Measurements from ENCODE around the gene CDKL5.

Gene CDKL5

GRCh38 chrX:18682979-18683387, 257.6 kb downstream of the CDKL5 start:
- TF ChIP-seq, protein P1, sequence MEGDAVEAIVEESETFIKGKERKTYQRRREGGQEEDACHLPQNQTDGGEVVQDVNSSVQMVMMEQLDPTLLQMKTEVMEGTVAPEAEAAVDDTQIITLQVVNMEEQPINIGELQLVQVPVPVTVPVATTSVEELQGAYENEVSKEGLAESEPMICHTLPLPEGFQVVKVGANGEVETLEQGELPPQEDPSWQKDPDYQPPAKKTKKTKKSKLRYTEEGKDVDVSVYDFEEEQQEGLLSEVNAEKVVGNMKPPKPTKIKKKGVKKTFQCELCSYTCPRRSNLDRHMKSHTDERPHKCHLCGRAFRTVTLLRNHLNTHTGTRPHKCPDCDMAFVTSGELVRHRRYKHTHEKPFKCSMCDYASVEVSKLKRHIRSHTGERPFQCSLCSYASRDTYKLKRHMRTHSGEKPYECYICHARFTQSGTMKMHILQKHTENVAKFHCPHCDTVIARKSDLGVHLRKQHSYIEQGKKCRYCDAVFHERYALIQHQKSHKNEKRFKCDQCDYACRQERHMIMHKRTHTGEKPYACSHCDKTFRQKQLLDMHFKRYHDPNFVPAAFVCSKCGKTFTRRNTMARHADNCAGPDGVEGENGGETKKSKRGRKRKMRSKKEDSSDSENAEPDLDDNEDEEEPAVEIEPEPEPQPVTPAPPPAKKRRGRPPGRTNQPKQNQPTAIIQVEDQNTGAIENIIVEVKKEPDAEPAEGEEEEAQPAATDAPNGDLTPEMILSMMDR (IDR thresholded peaks at IDR 0.05; ENCODE audit: low read depth, low read length, missing control alignments) = no peak
- Histone ChIP-seq H3K4me3 (ENCODE audit: low read depth, low read length) (no peak overlapping the region), H3K27ac (no peak overlapping the region), H3K36me3 (replicated peaks) (no peaks in the 10 kb centered on the region), H3K27me3 (replicated peaks) (no peaks in the 10 kb centered on the region)
- in situ Hi-C loops (cut with HindIII; ENCODE audit: low pct_ligation_motif_present, low sequenced_read_pairs) = no loop called here
- no peak for DNase-seq

DNA sequence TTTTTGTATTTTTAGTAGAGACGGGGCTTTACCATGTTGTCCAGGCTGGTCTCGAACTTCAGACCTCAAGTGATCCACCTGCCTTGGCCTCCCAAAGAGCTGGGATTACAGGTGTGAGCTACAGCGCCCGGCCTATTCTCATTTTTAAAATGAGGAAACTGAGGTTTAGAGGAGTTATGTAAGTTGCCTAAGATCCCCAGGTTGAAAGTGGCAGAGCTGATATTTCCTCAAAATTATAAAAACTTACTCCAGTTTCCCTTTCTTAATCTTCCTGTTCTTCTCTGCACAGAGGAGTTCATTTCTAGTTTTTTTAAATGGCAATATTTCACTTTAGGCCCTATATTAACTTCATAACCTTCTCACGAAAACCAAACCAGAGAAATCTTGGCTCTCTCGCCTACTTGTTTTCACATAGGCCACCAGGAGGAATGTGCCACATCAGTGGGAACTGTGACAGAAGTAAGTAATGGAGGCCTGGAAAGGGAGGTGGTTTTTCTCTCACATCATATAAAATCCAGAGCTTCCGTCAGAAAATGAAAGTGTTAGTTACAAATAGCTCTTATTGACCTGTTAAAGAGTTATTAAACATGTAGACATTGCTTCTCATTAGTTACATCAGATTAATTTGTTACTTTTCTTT, 262.6 kb downstream of the CDKL5 start:
- TF ChIP-seq, protein P1 (IDR thresholded peaks at IDR 0.05; ENCODE audit: low read depth, low read length, missing control alignments) = no peak
- in situ Hi-C loops (cut with HindIII; ENCODE audit: low pct_ligation_motif_present, low sequenced_read_pairs) = no loop called here
- H3K36me3 ChIP-seq (replicated peaks) = no peaks in the 10 kb centered on the region
- no peak overlapping the region for H3K4me3 ChIP-seq (ENCODE audit: low read depth, low read length)
- H3K27ac ChIP-seq = no peak overlapping the region
- no peaks in the 10 kb centered on the region for H3K27me3 ChIP-seq (replicated peaks)
- no peak for DNase-seq

DNA sequence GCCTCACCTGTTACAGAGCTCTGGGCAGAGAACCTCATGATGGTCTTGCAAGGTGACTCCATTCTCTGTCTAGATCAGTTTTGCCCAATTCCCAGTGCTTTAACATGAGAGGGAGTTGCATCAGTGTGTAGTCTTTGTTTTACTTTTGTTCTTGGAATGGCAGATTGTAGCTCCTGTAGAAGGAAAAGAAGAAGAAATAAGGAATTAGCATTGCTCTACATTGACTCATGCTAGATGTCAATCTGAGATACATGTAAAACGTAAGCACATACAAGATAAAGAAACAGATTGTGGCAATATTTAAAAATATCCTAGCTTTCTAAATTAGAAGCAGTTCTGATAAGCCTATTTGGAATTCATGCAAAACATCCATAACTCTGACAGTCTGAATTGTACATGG, 266.0 kb downstream of the CDKL5 start:
- H3K27me3 ChIP-seq (replicated peaks) = no peaks in the 10 kb centered on the region
- TF ChIP-seq, protein P1 (IDR thresholded peaks at IDR 0.05; ENCODE audit: low read depth, low read length, missing control alignments) = no peak
- H3K27ac ChIP-seq = no peak overlapping the region
- in situ Hi-C loops (cut with HindIII; ENCODE audit: low pct_ligation_motif_present, low sequenced_read_pairs) = no loop called here
- no peak overlapping the region for H3K4me3 ChIP-seq (ENCODE audit: low read depth, low read length)
- H3K36me3 ChIP-seq (replicated peaks) = no peaks in the 10 kb centered on the region
- DNase-seq = no peak

- in situ Hi-C loops (cut with HindIII; ENCODE audit: low pct_ligation_motif_present, low sequenced_read_pairs) = no loop called here
- no peaks in the 10 kb centered on the region for H3K36me3 ChIP-seq (replicated peaks)
- no peak overlapping the region for H3K4me3 ChIP-seq (ENCODE audit: low read depth, low read length)
- no peaks in the 10 kb centered on the region for H3K27me3 ChIP-seq (replicated peaks)
- TF ChIP-seq, protein P1 (IDR thresholded peaks at IDR 0.05; ENCODE audit: low read depth, low read length, missing control alignments) = no peak
- no peak for DNase-seq
- H3K27ac ChIP-seq = no peak overlapping the region
These were observed 267.1 kb downstream of the CDKL5 start for GRCh38 chrX:18692541-18692940.

DNA sequence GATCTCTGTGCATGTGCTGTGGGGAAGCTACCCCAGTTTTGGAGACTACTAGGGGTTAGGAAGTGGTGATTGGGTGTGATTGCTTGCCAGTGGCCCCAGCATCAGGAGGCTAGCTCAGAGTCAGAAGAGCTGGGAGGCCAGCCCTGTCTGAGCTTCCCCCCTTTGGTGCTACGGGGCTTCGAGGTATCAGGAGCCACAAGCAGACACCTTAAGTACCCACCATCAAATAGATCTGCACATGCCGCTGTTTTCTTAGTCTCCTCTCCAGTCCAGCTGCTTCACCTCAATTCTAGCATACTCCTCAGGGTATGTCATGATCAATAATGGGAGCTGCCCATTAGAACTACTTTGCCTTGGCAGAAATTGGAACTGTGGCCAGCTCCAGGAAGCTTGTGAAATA, 271.2 kb downstream of the CDKL5 start:
- TF ChIP-seq, protein P1 (IDR thresholded peaks at IDR 0.05; ENCODE audit: low read depth, low read length, missing control alignments) = no peak
- no peak for DNase-seq
- Histone ChIP-seq H3K36me3 (replicated peaks) (no peaks in the 10 kb centered on the region), H3K4me3 (ENCODE audit: low read depth, low read length) (no peak overlapping the region), H3K27me3 (replicated peaks) (no peaks in the 10 kb centered on the region), H3K27ac (no peak overlapping the region)
- in situ Hi-C loops (cut with HindIII; ENCODE audit: low pct_ligation_motif_present, low sequenced_read_pairs) = no loop called here
